Activated B cell treated with CpG ODN at 0.5 μM for 24 hours (primary cell): ENCODE measurements around the gene COX5A. TPM values are rescaled to one million over a fixed set of nuclear protein-coding genes. Genes with fewer than 3 reads are reported as not detected.

Experiments
- ATAC-seq: fragments of 200-7000 bp; cut with Tn5 transposase; one replicate; pipeline ENCODE4 v1.10.0; 2021; ENCODE audit warnings: low read depth, mild to moderate bottlenecking, moderate library complexity
- CTCF ChIA-PET: fragments of 350-600 bp; sonication (Branson Sonifier 250); formaldehyde crosslinking; loops from one replicate; lab custom pipeline; 2021; ENCODE audit warnings: antibody characterized with exemption; lab: Charles Lee
- POLR2A ChIA-PET: fragments of 350-600 bp; sonication (Branson Sonifier 250); formaldehyde crosslinking; loops from one replicate; lab custom pipeline; 2021; ENCODE audit warnings: antibody characterized with exemption; lab: Charles Lee
- DNase-seq: peaks from one replicate; pipeline ENCODE4 v3.0.0; 2022
- H3K27ac Mint-ChIP-seq: one replicate; pipeline ENCODE4 v1.8.0; 2020; ENCODE audit warnings: mixed read lengths
- H3K27me3 Mint-ChIP-seq: one replicate; pipeline ENCODE4 v1.8.0; 2021; ENCODE audit warnings: mixed read lengths
- H3K36me3 Mint-ChIP-seq: one replicate; pipeline ENCODE4 v1.8.0; 2021; ENCODE audit warnings: low read depth, mixed read lengths
- H3K4me1 Mint-ChIP-seq: one replicate; pipeline ENCODE4 v1.8.0; 2021; ENCODE audit warnings: mixed read lengths
- H3K4me3 Mint-ChIP-seq: one replicate; pipeline ENCODE4 v1.8.0; 2020; ENCODE audit warnings: mild to moderate bottlenecking, mixed read lengths
- H3K9me3 Mint-ChIP-seq: one replicate; pipeline ENCODE4 v1.8.0; 2020; ENCODE audit warnings: mixed read lengths
- intact Hi-C: fragments of 100-400 bp; cut with micrococcal nuclease; formaldehyde crosslinking; loops from one replicate; pipeline ENCODE4 v1.15.1; 2024
- total RNA-seq: library from RNA; stranded (reverse); gene quantifications from 2 replicates; pipeline ENCODE4 v1.2.3, GENCODE V29; 2022
- TF ChIP-seq, protein P1 (sequence below): fragments of 200-600 bp; IDR thresholded peaks from one replicate; pipeline ENCODE4 v1.8.0; 2022; ENCODE audit warnings: antibody characterized with exemption, mild to moderate bottlenecking

COX5A gene
- total RNA-seq, 1 donor from 2014 or later = 150 TPM

DNA sequence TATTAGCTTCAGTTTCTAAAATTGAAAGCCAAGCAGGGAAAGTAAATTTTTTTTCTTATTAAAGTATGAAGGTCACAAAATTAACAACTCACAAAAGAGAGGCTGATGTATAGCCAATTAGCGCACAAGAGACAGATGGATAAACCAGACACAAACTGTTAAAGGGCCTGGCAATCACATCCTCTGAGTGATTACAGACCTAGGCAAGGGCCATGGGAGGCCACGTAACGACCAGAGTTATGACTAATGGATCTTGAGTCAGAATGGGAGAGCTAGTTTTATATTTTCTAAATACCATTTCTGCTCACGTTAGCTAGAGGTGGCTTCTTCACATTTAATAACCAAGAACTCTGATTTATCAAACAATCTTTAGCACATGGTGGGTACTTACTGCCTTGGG lies 39.7 kb upstream of the COX5A start:
- ChIA-PET CTCF (no interaction called here), POLR2A (no interaction called here)
- H3K9me3 Mint-ChIP-seq = no peaks in the 10 kb centered on the region
- DNase-seq (no peak), ATAC-seq (no peak)
- TF ChIP-seq, protein P1, sequence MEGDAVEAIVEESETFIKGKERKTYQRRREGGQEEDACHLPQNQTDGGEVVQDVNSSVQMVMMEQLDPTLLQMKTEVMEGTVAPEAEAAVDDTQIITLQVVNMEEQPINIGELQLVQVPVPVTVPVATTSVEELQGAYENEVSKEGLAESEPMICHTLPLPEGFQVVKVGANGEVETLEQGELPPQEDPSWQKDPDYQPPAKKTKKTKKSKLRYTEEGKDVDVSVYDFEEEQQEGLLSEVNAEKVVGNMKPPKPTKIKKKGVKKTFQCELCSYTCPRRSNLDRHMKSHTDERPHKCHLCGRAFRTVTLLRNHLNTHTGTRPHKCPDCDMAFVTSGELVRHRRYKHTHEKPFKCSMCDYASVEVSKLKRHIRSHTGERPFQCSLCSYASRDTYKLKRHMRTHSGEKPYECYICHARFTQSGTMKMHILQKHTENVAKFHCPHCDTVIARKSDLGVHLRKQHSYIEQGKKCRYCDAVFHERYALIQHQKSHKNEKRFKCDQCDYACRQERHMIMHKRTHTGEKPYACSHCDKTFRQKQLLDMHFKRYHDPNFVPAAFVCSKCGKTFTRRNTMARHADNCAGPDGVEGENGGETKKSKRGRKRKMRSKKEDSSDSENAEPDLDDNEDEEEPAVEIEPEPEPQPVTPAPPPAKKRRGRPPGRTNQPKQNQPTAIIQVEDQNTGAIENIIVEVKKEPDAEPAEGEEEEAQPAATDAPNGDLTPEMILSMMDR = no peak
- no peak overlapping the region for H3K27ac Mint-ChIP-seq
- H3K4me3 Mint-ChIP-seq = no peak overlapping the region
- intact Hi-C loops = no loop called here
- H3K4me1 Mint-ChIP-seq = no peaks in the 10 kb centered on the region
- H3K36me3 Mint-ChIP-seq = no peaks in the 10 kb centered on the region
- peaks cover 31% of the 10 kb centered on the region for H3K27me3 Mint-ChIP-seq

DNA sequence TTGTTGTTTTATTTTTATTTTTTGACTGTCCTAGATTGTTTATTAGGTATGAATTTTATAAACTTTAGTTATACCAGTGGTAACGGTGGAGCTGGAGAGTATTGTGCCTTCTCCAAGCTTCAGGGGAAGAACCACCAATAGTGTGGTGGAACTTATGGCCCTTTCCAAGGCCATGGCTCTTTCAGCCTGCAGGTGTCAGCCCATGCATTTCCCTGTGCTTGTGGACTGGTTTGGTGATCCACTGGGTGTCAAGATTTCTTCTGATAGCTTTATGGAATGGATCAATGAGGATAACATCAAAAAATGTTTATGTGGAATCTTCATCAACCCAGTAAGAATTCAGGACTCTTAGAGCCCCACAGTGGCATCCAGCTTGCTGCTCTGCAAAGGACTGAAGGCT lies 38.3 kb upstream of the COX5A start:
- Mint-ChIP-seq H3K27me3 (peaks cover 29% of the 10 kb centered on the region), H3K4me1 (no peaks in the 10 kb centered on the region), H3K27ac (no peak overlapping the region), H3K4me3 (no peak overlapping the region), H3K36me3 (no peaks in the 10 kb centered on the region), H3K9me3 (no peaks in the 10 kb centered on the region)
- TF ChIP-seq, protein P1 = no peak
- ChIA-PET POLR2A (no interaction called here), CTCF (no interaction called here)
- ATAC-seq (no peak), DNase-seq (no peak)
- intact Hi-C loops = no loop called here

DNA sequence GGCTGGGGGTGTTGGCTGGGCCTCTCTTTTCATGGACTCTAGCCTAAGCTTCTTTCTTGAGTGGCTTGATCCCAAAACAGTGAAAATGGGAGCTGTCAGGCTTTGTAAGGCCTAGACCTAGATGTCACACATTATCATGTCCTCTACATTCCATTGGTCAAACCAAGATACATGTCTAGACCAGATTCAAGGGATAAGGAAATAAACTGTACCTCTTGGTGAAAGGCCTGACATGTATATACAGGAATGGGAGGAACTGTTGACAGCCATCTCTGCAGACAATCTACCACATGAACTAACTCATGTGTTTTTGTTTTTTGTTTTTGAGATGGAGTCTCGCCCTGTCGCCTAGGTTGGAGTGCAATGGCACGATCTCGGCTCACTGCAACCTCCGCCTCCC lies 29.8 kb upstream of the COX5A start:
- H3K4me1 Mint-ChIP-seq = peaks cover 2% of the 10 kb centered on the region
- H3K9me3 Mint-ChIP-seq = no peaks in the 10 kb centered on the region
- no peak overlapping the region for H3K4me3 Mint-ChIP-seq
- DNase-seq = no peak
- H3K27ac Mint-ChIP-seq = no peak overlapping the region
- CTCF ChIA-PET = no interaction called here
- POLR2A ChIA-PET = no interaction called here
- ATAC-seq = no peak
- H3K36me3 Mint-ChIP-seq = no peaks in the 10 kb centered on the region
- peaks cover under 1% of the 10 kb centered on the region for H3K27me3 Mint-ChIP-seq
- TF ChIP-seq, protein P1 = no peak
- intact Hi-C loops = no loop called here

DNA sequence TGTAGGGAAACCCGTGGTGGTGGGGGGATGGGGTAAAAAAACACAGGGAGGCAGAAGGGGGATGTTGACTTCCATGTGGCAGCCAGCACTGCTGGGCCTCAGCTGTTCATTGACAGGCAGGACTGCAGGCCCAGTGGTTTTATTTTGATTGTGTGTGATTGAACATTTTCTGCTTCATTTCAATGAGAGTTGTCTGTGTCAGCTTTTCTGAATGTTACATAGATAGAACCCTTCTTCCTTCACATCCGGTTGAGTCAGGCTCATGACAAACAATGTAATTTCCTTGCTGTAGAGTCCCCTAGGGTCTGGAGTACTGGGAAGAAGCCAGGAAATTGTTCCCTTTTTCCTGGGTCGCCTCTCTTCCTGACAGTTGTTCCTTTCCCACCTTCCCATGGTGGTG lies 26.9 kb upstream of the COX5A start:
- no peak for DNase-seq
- Mint-ChIP-seq H3K36me3 (no peaks in the 10 kb centered on the region), H3K27ac (no peak overlapping the region), H3K27me3 (peaks cover 13% of the 10 kb centered on the region), H3K4me1 (peaks cover 2% of the 10 kb centered on the region), H3K9me3 (no peaks in the 10 kb centered on the region), H3K4me3 (no peak overlapping the region)
- POLR2A ChIA-PET = no interaction called here
- no peak for ATAC-seq
- intact Hi-C loops = no loop called here
- CTCF ChIA-PET = no interaction called here
- TF ChIP-seq, protein P1 = no peak

DNA sequence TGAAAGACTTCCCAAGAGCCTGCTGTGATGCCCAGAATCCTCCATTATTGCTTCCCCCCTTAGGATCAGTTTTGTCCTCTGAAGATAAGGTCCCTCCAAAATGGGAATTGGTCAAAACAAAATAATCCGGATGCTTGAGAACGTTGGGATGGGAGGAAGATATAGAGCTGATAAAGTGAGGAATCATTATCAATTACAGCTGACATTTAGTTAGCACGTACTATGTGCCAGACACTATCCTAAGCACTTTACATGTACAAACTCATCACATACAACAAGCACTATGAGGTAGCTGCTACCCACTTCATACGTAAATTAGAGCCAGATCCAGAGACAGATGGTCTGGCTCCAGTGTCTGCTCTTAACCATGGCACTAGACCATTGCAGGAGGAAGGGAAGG lies 25.3 kb upstream of the COX5A start:
- Mint-ChIP-seq H3K27ac (no peak overlapping the region), H3K4me1 (peaks cover 15% of the 10 kb centered on the region), H3K36me3 (no peaks in the 10 kb centered on the region), H3K4me3 (no peak overlapping the region), H3K27me3 (peaks cover 27% of the 10 kb centered on the region), H3K9me3 (no peaks in the 10 kb centered on the region)
- POLR2A ChIA-PET = interaction anchor here (0.6 kb wide), 1 partner anchor 25 kb away, joined by 5 read pairs; no protein-coding TSS in a partner anchor
- intact Hi-C loops = no loop called here
- CTCF ChIA-PET = no interaction called here
- DNase-seq (no peak), ATAC-seq (no peak)
- TF ChIP-seq, protein P1 = no peak
